ENCODE results near the gene EHBP1L1. TPM values are rescaled to one million over a fixed set of nuclear protein-coding genes. Genes with fewer than 3 reads are reported as not detected.

Gene EHBP1L1
- 100 to 1,000 TPM; 101 to 108 TPM for total RNA-seq
- 10 to 100 TPM; 10.8 to 19.8 (median 11.5) TPM for polyA plus RNA-seq
- total RNA-seq, result 30.2 to 220 (median 178) reads per million in 6 experiments

DNA sequence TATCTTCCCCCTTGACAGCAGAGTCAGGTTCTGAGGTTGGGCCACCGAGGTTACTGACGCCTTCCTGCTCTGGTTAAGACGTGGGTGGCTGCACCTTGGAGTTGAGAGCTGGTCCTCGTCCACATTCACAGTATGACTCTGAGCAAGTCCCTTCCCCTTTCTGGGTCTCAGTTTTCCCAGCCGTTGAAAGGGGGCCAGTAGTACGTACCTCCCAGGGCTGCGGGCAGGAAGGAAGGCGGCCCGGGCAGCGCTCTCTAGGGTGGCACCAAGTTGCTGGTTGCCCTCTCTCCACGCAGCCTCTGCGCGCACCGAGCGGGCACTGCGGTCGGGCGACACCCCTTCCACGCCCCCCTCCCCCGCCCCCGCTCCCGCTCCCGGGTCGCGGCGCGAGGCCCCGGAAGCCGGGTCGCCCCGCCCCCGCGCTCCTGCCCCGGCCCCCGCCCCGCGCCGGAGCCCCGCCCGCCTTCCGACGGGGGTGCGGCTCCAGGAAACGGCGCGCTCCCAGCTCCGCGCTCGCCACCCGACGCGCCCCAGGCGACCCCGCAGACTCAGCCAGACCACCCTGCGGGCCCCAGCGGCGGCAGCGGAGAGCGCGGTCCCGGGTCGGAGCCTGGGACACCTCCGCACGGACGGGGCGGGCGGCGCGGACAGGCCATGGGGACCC is at the start of gene EHBP1L1:
EHBP1L1 (plus strand) TSS at position 486 of the 664 bp plus-strand sequence. CDS start 250 bp downstream, outside the sequence.
- peaks cover 0 to 13% (median 0%) of the 10 kb centered on the region in 3 donors for H3K36me3 Mint-ChIP-seq
- H3K9me3 Mint-ChIP-seq, result no peaks in the 10 kb centered on the region
- no peaks in the 10 kb centered on the region for H3K27me3 Mint-ChIP-seq
- ATAC-seq (peak; percentile 41 to 45), DNase-seq (peak; percentile 65 to 90 (median 78))
- H3K27ac Mint-ChIP-seq, result peak within 1 kb of the TSS; percentile 89 to 99 (median 97)
- H3K4me3 Mint-ChIP-seq, result peak within 1 kb of the TSS; percentile 89 to 99 (median 93)
- POLR2A ChIA-PET, result interaction anchor here (0.5 to 9.6 kb wide), 27 partner anchors 10 to 1598 kb away, joined by 3 to 260 read pairs (median 5); partner anchors contain the start of genes DPF2, KAT5, LTBP3 and MALAT1
- H3K4me1 Mint-ChIP-seq, result peaks cover 30 to 73% (median 60%) of the 10 kb centered on the region in 4 donors

DNA sequence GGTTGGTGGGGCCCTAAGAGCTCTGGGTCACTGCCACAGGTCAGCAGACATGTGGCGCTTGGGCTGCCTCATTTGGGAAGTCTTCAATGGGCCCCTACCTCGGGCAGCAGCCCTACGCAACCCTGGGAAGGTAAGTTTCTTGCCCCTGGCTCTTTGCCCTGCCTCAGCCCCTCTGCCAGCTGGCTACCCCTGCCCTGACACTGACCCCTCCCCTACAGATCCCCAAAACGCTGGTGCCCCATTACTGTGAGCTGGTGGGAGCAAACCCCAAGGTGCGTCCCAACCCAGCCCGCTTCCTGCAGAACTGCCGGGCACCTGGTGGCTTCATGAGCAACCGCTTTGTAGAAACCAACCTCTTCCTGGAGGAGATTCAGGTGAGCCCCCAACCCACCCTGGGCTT is 49.1 kb upstream of the EHBP1L1 start:
- peaks cover 0 to 36% (median 8%) of the 10 kb centered on the region in 3 donors for H3K36me3 Mint-ChIP-seq
- peak overlapping the region; percentile 36 to 94 (median 71) for H3K4me3 Mint-ChIP-seq
- peaks cover 39 to 74% (median 66%) of the 10 kb centered on the region in 4 donors for H3K4me1 Mint-ChIP-seq
- H3K27me3 Mint-ChIP-seq, result no peaks in the 10 kb centered on the region
- DNase-seq (no peak), ATAC-seq (no peak)
- POLR2A ChIA-PET, result interaction anchor here (0.6 to 4.4 kb wide), 9 partner anchors 12 to 193 kb away, joined by 3 to 69 read pairs (median 4); partner anchors contain the start of genes DPF2, FAM89B, MALAT1 and ZNRD2
- peak overlapping the region in 4 of 10 donors; percentile 25 to 69 (median 34) for H3K27ac Mint-ChIP-seq
- H3K9me3 Mint-ChIP-seq, result no peaks in the 10 kb centered on the region

DNA sequence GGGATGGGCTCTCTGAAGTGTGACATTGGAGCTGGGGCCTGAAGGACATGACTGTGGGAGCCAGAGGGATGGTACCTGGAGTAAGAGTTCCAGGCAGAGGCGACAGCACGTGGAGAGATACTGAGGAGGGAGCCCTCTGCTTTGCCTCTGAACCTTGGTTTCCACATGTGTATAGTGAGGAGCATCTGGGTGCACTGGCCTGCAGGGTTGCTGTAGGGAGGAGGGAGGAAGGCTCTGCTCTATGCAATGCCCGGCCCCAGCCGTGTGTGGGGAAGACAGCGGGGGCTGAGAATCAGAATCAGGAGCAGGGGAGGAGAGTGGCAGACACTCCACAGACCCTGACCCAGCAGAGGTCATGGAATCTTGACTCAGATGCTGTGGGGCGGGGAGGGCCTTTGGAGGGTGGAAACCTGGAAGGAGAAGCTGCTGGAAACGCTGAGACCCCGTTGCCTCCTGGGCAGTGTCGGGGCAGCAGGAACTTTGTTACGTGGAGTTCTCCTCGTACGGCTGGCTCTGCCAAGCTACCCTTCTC is 47.0 kb upstream of the EHBP1L1 start:
- Mint-ChIP-seq H3K27me3 (no peaks in the 10 kb centered on the region), H3K4me1 (peaks cover 23 to 55% (median 45%) of the 10 kb centered on the region in 4 donors), H3K4me3 (peak overlapping the region in 3 of 10 donors; percentile 2 to 54 (median 33)), H3K36me3 (peaks cover 0 to 50% (median 8%) of the 10 kb centered on the region in 3 donors), H3K27ac (peak overlapping the region in 9 of 10 donors; percentile 41 to 83 (median 69)), H3K9me3 (no peaks in the 10 kb centered on the region)
- POLR2A ChIA-PET, result interaction anchor here (0.6 to 3.5 kb wide), 5 partner anchors 12 to 59 kb away, joined by 3 to 21 read pairs (median 4); partner anchors contain the start of gene MALAT1
- no peak for DNase-seq
- ATAC-seq, result no peak

DNA sequence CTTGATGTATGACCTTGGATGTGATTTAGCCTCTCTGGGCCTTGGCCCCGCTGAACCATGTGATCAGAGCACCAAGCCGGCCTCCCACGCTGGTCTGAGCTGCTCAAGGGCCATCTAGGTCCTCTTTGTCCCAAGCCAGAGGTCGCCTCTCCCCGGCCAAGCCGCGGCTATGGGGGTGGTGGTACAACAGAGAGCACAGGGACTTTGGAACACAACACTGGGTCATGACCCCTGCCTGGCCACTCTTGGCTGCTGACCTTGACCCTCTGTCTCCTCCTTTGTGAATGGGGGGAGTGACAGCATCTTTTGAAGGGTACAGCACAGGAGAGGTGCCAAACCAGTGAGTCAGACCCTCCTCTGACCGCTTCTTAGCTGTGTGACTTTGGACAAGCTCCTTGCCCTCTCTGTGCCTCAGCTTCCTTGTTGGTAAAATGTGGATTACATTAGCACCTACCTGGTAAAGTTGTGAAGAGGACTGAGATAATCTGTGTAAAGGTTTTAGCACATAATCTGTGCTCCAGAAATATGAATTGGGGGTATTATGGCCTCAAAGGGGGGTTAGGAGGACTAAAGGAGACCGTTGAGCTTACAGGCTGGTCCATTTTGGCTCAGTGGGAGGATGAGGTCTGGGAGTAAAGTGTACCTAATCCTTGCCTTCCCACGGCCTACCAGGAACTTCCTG is 46.2 kb upstream of the EHBP1L1 start:
- Mint-ChIP-seq H3K9me3 (no peaks in the 10 kb centered on the region), H3K27ac (peak overlapping the region; percentile 51 to 92 (median 77)), H3K27me3 (no peaks in the 10 kb centered on the region), H3K36me3 (peaks cover 0 to 54% (median 8%) of the 10 kb centered on the region in 3 donors), H3K4me1 (peaks cover 21 to 48% (median 40%) of the 10 kb centered on the region in 4 donors), H3K4me3 (peak overlapping the region in 7 of 10 donors; percentile 15 to 48 (median 33))
- DNase-seq (no peak), ATAC-seq (no peak)
- POLR2A ChIA-PET, result interaction anchor here (0.9 to 3.5 kb wide), 7 partner anchors 11 to 143 kb away, joined by 3 to 21 read pairs (median 4); partner anchors contain the start of genes FRMD8, MALAT1 and ZNRD2

DNA sequence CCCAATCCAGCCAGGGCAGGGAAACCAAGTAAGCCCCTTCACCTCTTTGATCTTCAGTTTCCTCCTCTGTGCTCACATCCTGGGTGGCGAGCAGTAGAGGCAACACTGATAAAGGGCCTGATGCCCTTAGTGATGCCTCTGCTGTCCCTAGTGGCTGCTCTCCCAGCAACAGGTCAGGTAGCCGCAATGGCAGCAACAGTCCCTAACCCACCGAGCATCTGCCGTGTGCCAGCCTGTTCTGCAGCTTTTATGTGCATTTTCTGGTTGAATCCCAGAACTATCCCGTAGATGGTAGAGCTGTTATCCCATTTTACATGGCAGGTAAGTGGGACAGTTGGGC is 45.7 kb upstream of the EHBP1L1 start:
- Mint-ChIP-seq H3K4me3 (peak overlapping the region in 7 of 10 donors; percentile 15 to 48 (median 33)), H3K9me3 (no peaks in the 10 kb centered on the region), H3K4me1 (peaks cover 23 to 47% (median 40%) of the 10 kb centered on the region in 4 donors), H3K27ac (peak overlapping the region; percentile 51 to 92 (median 77)), H3K36me3 (peaks cover 0 to 56% (median 8%) of the 10 kb centered on the region in 3 donors), H3K27me3 (no peaks in the 10 kb centered on the region)
- POLR2A ChIA-PET, result interaction anchor here (0.9 to 3.5 kb wide), 8 partner anchors 10 to 144 kb away, joined by 3 to 21 read pairs (median 4); partner anchors contain the start of genes EHBP1L1, FRMD8, NEAT1 and ZNRD2
- peak; percentile 80 to 97 for ATAC-seq
- peak in 5 of 10 donors; percentile 40 to 57 (median 51) for DNase-seq

DNA sequence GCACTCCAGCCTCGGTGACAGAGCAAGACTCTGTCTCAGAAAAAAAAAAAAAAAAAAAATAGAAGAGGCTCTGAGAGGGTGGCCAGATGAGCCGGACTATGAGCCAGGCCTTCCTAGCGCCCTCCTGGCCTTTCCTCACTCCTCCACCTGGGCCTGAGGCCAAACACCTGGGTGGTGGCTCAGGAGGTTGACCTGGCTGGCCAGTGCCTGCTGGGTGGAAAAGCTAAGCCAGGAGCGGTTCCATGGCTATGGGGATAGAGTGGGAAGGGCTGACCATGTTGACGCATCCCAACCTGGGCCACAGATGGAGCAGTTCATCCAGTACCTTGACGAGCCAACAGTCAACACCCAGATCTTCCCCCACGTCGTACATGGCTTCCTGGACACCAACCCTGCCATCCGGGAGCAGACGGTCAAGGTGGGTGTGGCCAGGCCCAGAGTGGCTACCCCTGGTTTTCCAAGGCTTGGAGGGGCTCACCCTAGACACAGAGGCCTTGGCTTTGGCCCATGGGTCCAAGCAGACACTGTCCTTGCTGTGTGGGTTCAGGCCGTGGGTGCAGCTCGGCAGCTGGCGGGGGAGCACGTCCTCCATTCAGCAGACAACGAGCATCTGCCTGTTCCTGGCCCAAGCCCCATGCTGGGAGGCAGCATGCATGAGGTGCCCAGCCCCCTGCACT is 43.3 kb upstream of the EHBP1L1 start:
- peaks cover 16 to 33% (median 25%) of the 10 kb centered on the region in 4 donors for H3K4me1 Mint-ChIP-seq
- no peaks in the 10 kb centered on the region for H3K9me3 Mint-ChIP-seq
- no peak for DNase-seq
- H3K4me3 Mint-ChIP-seq, result no peak overlapping the region
- no peak for ATAC-seq
- no peaks in the 10 kb centered on the region for H3K27me3 Mint-ChIP-seq
- H3K27ac Mint-ChIP-seq, result peak overlapping the region in 1 of 10 donors; percentile 43
- POLR2A ChIA-PET, result interaction anchor here (1.4 to 2.6 kb wide), 3 partner anchors 15 to 61 kb away, joined by 5 to 8 read pairs (median 7); no protein-coding TSS in a partner anchor
- H3K36me3 Mint-ChIP-seq, result peaks cover 0 to 53% (median 8%) of the 10 kb centered on the region in 3 donors

DNA sequence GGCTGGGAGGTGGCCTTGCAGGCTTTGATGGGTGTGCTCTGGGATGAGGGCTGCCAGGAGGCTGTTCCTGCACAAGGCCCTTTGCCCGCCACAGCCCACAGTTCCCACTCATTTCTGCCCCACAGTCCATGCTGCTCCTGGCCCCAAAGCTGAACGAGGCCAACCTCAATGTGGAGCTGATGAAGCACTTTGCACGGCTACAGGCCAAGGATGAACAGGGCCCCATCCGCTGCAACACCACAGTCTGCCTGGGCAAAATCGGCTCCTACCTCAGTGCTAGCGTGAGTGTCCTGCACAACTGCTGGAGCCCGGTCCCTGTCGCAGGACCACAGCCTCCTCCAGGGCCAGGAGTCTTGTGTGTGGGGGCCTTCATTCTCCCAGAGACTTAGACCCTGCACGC is 40.8 kb upstream of the EHBP1L1 start:
- H3K36me3 Mint-ChIP-seq, result peaks cover 0 to 43% (median 4%) of the 10 kb centered on the region in 3 donors
- no peaks in the 10 kb centered on the region for H3K9me3 Mint-ChIP-seq
- H3K27ac Mint-ChIP-seq, result peak overlapping the region in 2 of 10 donors; percentile 31 to 86
- peaks cover 8 to 18% (median 14%) of the 10 kb centered on the region in 4 donors for H3K4me1 Mint-ChIP-seq
- H3K4me3 Mint-ChIP-seq, result no peak overlapping the region
- ATAC-seq (no peak), DNase-seq (no peak)
- POLR2A ChIA-PET, result interaction anchor here (1.2 to 8.0 kb wide), 2 partner anchors 10 to 37 kb away, joined by 6 to 69 read pairs; partner anchors contain the start of genes MALAT1 and SCYL1
- no peaks in the 10 kb centered on the region for H3K27me3 Mint-ChIP-seq

DNA sequence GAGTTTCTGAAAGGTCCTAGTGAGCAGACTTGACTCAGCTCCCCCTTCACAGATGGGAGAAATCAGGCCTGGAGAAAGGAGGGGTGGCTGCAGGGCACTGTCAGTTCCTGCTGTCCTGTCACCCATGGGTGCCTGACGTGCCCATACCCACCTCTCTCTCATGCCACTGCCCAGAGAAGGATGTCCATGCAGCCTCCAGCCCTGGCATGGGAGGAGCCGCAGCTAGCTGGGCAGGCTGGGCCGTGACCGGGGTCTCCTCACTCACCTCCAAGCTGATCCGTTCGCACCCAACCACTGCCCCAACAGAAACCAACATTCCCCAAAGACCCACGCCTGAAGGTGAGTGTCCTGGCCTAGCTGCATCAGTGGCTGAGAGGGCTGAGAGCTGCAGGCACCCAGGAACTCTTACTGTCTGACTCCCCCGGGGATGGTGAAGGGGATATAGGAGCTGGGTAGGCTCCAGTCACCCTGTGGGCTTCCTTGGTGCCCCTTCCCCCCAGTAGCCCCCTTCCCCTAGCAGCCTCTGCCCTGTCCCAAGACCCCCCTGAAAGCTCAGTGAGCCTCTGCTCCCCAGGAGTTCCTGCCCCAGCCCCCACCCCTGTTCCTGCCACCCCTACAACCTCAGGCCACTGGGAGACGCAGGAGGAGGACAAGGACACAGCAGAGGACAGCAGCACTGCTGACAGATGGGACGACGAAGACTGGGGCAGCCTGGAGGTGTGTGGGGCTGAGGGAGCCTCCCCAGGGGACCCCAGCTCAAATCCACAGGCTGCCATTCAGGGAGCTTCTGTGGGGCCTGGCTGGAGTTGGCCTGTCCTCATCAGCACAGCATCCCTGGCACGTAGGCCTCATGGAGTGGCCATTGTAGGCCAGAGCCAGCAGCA is 39.2 kb upstream of the EHBP1L1 start:
- Mint-ChIP-seq H3K36me3 (peaks cover 0 to 29% (median 0%) of the 10 kb centered on the region in 3 donors), H3K27me3 (no peaks in the 10 kb centered on the region), H3K4me1 (peaks cover 10 to 17% (median 12%) of the 10 kb centered on the region in 4 donors), H3K4me3 (no peak overlapping the region), H3K27ac (peak overlapping the region in 5 of 10 donors; percentile 28 to 77 (median 56)), H3K9me3 (no peaks in the 10 kb centered on the region)
- no peak for DNase-seq
- ATAC-seq, result no peak
- POLR2A ChIA-PET, result interaction anchor here (1.2 to 12.3 kb wide), 7 partner anchors 11 to 76 kb away, joined by 3 to 149 read pairs (median 9); partner anchors contain the start of genes KCNK7, MALAT1 and SCYL1

DNA sequence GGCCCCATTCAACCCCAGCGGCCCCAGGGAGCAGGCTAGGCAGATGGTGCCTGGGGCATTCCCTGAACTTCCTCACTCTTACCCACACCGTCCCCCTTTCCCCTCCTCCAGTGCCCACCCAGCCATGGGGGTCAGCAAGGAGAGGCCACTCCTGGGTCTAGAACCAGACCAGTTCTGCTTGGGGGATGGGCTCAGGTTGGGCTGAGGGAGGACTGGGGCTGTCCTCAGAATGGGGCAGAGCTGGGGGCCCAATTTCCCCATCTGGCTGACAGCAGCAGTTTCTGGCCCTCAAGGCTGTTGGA is 38.6 kb upstream of the EHBP1L1 start:
- POLR2A ChIA-PET, result interaction anchor here (1.2 to 12.3 kb wide), 6 partner anchors 12 to 75 kb away, joined by 3 to 149 read pairs (median 10); partner anchors contain the start of genes KCNK7 and SCYL1
- Mint-ChIP-seq H3K27ac (peak overlapping the region in 3 of 10 donors; percentile 27 to 62 (median 28)), H3K36me3 (peaks cover 0 to 29% (median 0%) of the 10 kb centered on the region in 3 donors), H3K27me3 (no peaks in the 10 kb centered on the region), H3K4me1 (peaks cover 11 to 22% (median 17%) of the 10 kb centered on the region in 4 donors), H3K4me3 (no peak overlapping the region), H3K9me3 (no peaks in the 10 kb centered on the region)
- DNase-seq (no peak), ATAC-seq (no peak)

DNA sequence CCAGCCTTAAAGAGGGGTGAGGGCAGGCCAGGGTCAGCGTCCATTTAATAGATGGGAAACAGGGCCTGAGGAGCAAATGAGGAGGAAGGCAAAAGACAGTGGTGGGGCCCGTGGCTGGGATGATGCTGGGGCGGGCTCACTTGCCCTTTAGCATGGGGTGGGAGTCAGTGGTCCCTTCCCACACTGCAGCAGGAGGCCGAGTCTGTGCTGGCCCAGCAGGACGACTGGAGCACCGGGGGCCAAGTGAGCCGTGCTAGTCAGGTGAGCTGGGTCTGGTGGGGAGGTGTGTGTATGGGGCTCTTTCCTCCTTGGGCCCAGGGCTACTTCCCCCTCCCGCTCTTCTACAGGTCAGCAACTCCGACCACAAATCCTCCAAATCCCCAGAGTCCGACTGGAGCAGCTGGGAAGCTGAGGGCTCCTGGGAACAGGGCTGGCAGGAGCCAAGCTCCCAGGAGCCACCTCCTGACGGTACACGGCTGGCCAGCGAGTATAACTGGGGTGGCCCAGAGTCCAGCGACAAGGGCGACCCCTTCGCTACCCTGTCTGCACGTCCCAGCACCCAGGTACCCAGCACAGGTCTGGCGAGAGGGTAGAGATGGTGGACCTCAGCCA is 38.1 kb upstream of the EHBP1L1 start:
- Mint-ChIP-seq H3K4me1 (peaks cover 14 to 24% (median 19%) of the 10 kb centered on the region in 4 donors), H3K27me3 (no peaks in the 10 kb centered on the region), H3K4me3 (peak overlapping the region in 3 of 10 donors; percentile 4 to 38 (median 24)), H3K36me3 (peaks cover 0 to 29% (median 0%) of the 10 kb centered on the region in 3 donors), H3K9me3 (no peaks in the 10 kb centered on the region), H3K27ac (peak overlapping the region in 5 of 10 donors; percentile 19 to 75 (median 28))
- DNase-seq (no peak), ATAC-seq (no peak)
- POLR2A ChIA-PET, result interaction anchor here (1.1 to 12.3 kb wide), 9 partner anchors 10 to 75 kb away, joined by 3 to 149 read pairs (median 5); partner anchors contain the start of genes KCNK7, MALAT1, SCYL1 and ZNRD2

Data from naive thymus-derived CD8-positive, alpha-beta T cell (primary cell).